K562 (cell line): ENCODE measurements around the gene KLF1. TPM values are rescaled to one million over a fixed set of nuclear protein-coding genes. Genes with fewer than 3 reads are reported as not detected.

Experiments used
- ATF6 ChIP-seq: sonication (generic); formaldehyde crosslinking; IDR thresholded peaks from 2 replicates; pipeline ENCODE4 v1.4.0; 2020; ENCODE audit warnings: mild to moderate bottlenecking, missing genetic modification reagents
- ERF ChIP-seq: fragments of 450-650 bp; formaldehyde crosslinking; IDR thresholded peaks from 2 replicates; pipeline ENCODE4 v1.4.0; 2020; ENCODE audit warnings: mild to moderate bottlenecking, mixed read lengths
- FOXP4 ChIP-seq: sonication (generic); formaldehyde crosslinking; IDR thresholded peaks from 2 replicates; pipeline ENCODE4 v1.8.0; 2022; ENCODE audit warnings: mild to moderate bottlenecking, missing genetic modification reagents, borderline replicate concordance
- KDM2B ChIP-seq: fragments of 250-450 bp; sonication (Bioruptor Pico); IDR thresholded peaks from 2 replicates; pipeline ENCODE4 v1.8.0; 2021; ENCODE audit warnings: mild to moderate bottlenecking, moderate library complexity
- POLR2AphosphoS5 ChIP-seq: IDR thresholded peaks from 2 replicates; pipeline ENCODE4 v1.6.1; 2011; ENCODE audit warnings: mild to moderate bottlenecking, low read depth, low read length, moderate library complexity; ENCODE audit not compliant: control insufficient read depth, insufficient read depth
- PRPF4 ChIP-seq: fragments of 200-400 bp; formaldehyde crosslinking; IDR thresholded peaks from one replicate; pipeline ENCODE4 v1.6.1; 2017; ENCODE audit warnings: low read length, low read depth, mild to moderate bottlenecking; ENCODE audit not compliant: insufficient read depth, poor library complexity, severe bottlenecking
- RBM17 ChIP-seq: fragments of 200-400 bp; formaldehyde crosslinking; IDR thresholded peaks from 2 replicates; pipeline ENCODE4 v1.6.1; 2017; ENCODE audit warnings: low read depth, mild to moderate bottlenecking, low read length, borderline replicate concordance
- SIN3A ChIP-seq, 2 experiments: fragments of 150-350 bp in 1 of 2; IDR thresholded peaks; 2 replicates each; pipeline ENCODE4 v1.6.1; 2011 to 2016; ENCODE audit warnings: borderline replicate concordance in 2 of 2, low read depth in 2 of 2, low read length in 2 of 2, mild to moderate bottlenecking in 2 of 2, moderate library complexity in 2 of 2; ENCODE audit not compliant: control insufficient read depth in 1 of 2
- TAF7 ChIP-seq: fragments of 450-650 bp; IDR thresholded peaks from 2 replicates; pipeline ENCODE4 v1.6.1; 2016; ENCODE audit warnings: missing genetic modification characterization, missing compliant biosample characterization
- ZBTB43 ChIP-seq: sonication (generic); formaldehyde crosslinking; IDR thresholded peaks from 2 replicates; pipeline ENCODE4 v1.8.0; 2023; ENCODE audit warnings: mild to moderate bottlenecking, missing genetic modification reagents
- ZHX1 ChIP-seq: fragments of 150-350 bp; conservative IDR thresholded peaks from 2 replicates; pipeline ENCODE4 v1.6.1; 2014; ENCODE audit warnings: low read length
- ZNF121 ChIP-seq: sonication (generic); formaldehyde crosslinking; conservative IDR thresholded peaks from 2 replicates; pipeline ENCODE4 v1.8.0; 2022; ENCODE audit warnings: missing genetic modification reagents
- ZNF140 ChIP-seq: fragments of 250-450 bp; sonication (Bioruptor Pico); IDR thresholded peaks from 2 replicates; pipeline ENCODE4 v1.8.0; 2021; ENCODE audit warnings: moderate library complexity, mild to moderate bottlenecking, inconsistent platforms
- ZNF175 ChIP-seq: fragments of 200-800 bp; sonication (Bioruptor generic); IDR thresholded peaks from 2 replicates; pipeline ENCODE4 v1.6.1; 2016; ENCODE audit warnings: low read depth, mild to moderate bottlenecking, missing genetic modification characterization, missing compliant biosample characterization
- ZNF511 ChIP-seq: sonication (generic); formaldehyde crosslinking; IDR thresholded peaks from 2 replicates; pipeline ENCODE4 v1.8.0; 2022; ENCODE audit warnings: mild to moderate bottlenecking, missing genetic modification reagents
- polyA plus RNA-seq, 8 experiments: library from polyadenylated mRNA; depleted of rRNA in 4 of 8; stranded (reverse) in 5 of 8; unstranded in 3 of 8; fragments of >200 nt; fragmentation: Nextera tagmentation in 2 of 8; fragmentation: Illumina TruSeq in 1 of 8; extraction: Ambion mirVana in 2 of 8; extraction: Trizol in 1 of 8; gene quantifications; 2 replicates each; pipeline versions ENCODE4 v1.2.1 to v1.2.3, GENCODE V29; 2011 to 2014; ENCODE audit warnings: inconsistent platforms in 1 of 8, missing spikeins in 1 of 8
- total RNA-seq, 7 experiments: library from RNA; depleted of rRNA in 6 of 7; stranded (reverse); fragments of >200 nt in 6 of 7; fragmentation: Illumina TruSeq in 2 of 7; extraction: Trizol in 2 of 7; gene quantifications; 2 replicates each; pipeline versions ENCODE4 v1.2.1 to v1.2.3, GENCODE V29; 2011 to 2021; ENCODE audit warnings: low replicate concordance in 1 of 7
- TF ChIP-seq, protein P1 (sequence below), 3 experiments: IDR thresholded peaks in 2 of 3; conservative IDR thresholded peaks in 1 of 3; 2 replicates each; pipeline ENCODE4 v1.5.1; 2011 to 2012; ENCODE audit warnings: low read length in 3 of 3, mild to moderate bottlenecking in 3 of 3, control low read depth in 2 of 3, improper control_type of control experiment in 1 of 3, inconsistent platforms in 1 of 3, low read depth in 1 of 3, mixed read lengths in 1 of 3, moderate library complexity in 1 of 3; ENCODE audit not compliant: insufficient read depth in 2 of 3

The KLF1 gene
- total and polyA plus RNA-seq, 9 of the 15 experiments (the other 6 are each of a cell fraction or from before 2014, with no cell fraction given): 8.4 to 163 (median 47.3) TPM

DNA sequence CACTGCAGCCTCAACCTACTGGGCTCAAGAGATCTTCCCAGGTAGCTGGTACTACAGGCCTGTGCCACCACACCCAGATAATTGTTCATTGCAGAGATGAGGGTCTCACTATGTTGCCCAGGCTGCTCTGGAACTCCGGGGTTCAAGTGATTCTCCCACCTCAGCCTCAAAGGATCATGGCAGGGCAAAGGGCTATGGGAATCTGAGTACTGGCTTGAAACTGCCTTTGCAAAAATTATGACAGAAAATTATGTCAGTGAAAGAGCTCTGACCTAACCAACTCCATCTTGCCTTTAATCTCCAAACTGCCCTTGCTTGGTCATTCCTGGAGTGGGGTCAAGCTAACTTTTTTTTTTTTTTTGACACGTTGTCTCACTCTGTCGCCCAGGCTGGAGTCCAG is 4.4 kb downstream of the KLF1 start (continued):
- no peak for TF ChIP-seq POLR2AphosphoS5
- TF ChIP-seq ERF (CRISPR knock-in tag): peak; percentile 85; the same call in 1 of the 2 replicates
- no peak for TF ChIP-seq ZBTB43 (CRISPR knock-in tag)
- no peak for TF ChIP-seq ATF6
- TF ChIP-seq ZNF140: no peak
- TF ChIP-seq SIN3A (IDR thresholded peaks at IDR 0.05; ENCODE audit: borderline replicate concordance in 2 of 2, control insufficient read depth in 1 of 2, low read depth in 2 of 2, low read length in 2 of 2): no peak
- no peak for TF ChIP-seq PRPF4
- no peak for TF ChIP-seq ZHX1
- TF ChIP-seq ZNF511 (CRISPR knock-in tag): no peak
- no peak for TF ChIP-seq RBM17
- no peak for TF ChIP-seq FOXP4 (CRISPR knock-in tag)
- TF ChIP-seq, protein P1, sequence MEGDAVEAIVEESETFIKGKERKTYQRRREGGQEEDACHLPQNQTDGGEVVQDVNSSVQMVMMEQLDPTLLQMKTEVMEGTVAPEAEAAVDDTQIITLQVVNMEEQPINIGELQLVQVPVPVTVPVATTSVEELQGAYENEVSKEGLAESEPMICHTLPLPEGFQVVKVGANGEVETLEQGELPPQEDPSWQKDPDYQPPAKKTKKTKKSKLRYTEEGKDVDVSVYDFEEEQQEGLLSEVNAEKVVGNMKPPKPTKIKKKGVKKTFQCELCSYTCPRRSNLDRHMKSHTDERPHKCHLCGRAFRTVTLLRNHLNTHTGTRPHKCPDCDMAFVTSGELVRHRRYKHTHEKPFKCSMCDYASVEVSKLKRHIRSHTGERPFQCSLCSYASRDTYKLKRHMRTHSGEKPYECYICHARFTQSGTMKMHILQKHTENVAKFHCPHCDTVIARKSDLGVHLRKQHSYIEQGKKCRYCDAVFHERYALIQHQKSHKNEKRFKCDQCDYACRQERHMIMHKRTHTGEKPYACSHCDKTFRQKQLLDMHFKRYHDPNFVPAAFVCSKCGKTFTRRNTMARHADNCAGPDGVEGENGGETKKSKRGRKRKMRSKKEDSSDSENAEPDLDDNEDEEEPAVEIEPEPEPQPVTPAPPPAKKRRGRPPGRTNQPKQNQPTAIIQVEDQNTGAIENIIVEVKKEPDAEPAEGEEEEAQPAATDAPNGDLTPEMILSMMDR (IDR thresholded peaks at IDR 0.05 in 2 of 3, conservative IDR thresholded peaks at IDR 0.05 in 1 of 3; ENCODE audit: insufficient read depth in 2 of 3, low read depth in 1 of 3, low read length in 3 of 3): no peak
- TF ChIP-seq KDM2B (CRISPR knock-in tag): no peak
- 0 out of 2 replicates have a peak, but pooled peaks have one; percentile 39 for TF ChIP-seq ZNF175
- no peak for TF ChIP-seq TAF7 (tag)
- peak; percentile 86 for TF ChIP-seq ZNF121 (CRISPR knock-in tag)
